ENCODE results near the gene OSER1.

Gene OSER1

DNA sequence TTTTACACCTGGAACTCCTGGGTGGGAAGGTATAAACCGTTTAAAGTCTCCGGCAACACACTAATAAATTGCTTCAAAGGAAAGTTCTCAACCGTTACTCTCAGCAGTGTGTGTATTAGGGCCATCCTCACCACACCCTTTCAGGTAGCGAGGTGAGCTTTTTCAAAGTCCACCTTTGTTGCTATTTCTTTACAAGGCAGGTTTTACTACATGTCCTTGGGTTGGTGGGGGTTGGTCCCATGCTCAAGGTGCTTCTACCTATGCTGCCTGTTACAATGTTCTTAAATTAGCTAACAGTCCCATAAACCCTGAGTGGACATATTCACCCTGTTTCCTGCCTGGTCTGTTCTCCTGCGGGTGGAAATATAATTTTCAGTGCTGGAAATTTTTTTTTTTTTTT, 13.2 kb upstream of the OSER1 start:
- FAIRE-seq = no peak

DNA sequence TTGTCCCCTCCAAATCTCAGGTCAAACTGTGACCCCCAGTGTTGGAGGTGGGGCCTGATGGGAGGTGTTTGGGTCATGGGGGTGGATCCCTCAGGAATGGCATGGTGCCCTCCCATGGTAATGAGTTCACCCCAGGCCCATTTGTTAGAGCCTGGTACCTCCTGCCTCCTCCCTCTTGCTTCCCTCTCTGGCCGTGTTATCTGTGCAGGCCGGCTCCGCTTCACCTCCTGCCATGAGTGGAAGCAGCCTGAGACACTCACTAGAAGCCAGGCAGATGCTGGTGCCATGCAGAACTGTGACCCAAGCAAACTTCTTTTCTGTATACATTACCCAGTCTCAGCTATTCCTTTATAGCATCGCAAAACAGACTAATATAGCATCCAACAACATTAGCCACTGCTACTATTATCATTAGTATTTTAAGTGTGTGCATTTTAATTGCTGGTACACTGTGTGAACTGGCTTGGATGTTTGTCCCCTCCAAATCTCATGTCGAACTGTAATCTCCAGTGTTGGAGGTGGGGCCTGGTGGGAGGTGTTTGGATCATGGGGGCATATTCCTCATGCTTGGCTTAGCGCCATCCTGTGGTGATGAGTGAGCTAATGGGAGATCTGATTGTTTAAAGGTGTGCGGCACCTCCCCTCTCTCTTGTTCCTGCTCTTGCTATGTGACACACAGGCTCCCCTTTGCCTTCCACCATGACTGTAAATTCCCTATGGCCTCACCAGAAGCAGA, 12.2 kb upstream of the OSER1 start:
- FAIRE-seq = no peak

DNA sequence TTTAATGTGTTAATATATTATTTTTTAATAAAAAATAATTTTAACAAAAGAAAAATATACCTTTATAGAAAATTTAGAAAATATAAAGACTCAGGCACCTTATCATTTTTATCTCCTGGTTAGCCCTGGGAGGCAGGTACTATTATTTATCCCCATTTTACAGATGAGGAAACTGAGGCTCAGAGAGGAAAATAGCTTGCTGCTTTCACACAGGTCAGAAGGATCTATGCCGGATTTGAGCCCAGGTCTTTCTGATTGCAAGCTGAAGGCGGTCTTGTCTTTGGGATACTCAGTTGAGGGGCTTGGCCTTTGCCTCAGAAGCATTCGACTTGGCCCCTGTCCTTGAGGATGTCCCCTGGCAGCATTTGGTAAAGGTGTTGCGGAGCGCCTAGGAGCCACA, 11.5 kb upstream of the OSER1 start:
- no peak for FAIRE-seq

DNA sequence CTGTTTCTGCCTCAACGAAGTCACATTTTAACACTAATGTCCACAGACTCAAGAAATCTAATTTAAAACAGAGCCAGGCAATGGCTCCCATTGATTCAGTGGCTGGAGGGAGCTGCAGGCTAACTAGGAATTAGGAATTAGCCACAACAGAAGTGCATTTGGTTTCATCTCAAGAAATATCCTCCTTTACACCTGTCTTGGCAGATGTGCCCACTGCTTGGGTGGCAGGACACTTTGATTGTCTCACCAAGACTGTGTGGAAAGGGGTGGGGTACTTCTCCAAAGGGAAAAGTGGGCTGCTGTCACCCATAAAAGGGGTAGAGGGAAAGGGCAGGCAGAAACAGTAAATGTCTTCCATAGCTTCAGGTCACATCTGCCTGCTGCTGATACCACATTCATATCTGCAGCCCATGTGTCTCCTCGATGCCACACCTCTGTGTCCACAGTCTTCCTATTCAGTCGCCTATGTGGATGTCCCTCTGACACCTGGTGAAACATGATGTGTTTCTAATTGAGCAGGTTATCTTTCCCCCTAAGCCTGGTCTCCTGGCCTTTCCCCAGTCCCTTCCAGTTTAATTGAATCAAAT, 10.9 kb upstream of the OSER1 start:
- no peak for FAIRE-seq

DNA sequence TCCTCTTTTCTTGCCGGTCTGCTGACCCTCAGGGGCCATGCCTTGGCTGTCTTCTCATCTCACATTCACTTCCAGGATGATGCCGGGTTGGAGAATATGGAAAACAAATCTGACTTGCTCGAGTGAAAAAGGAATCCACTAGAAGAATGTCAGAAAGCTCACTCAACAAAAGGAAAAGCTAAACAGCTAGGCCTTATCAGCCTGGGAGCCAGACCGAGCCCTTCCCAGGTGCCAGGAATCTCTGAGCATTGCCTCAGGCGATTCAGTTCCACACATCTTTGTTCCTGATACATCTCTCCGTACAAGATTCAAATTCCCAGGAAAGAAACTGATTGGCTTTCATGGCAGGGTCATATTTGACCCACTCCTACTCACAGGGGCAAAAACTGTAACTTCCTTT, 9.2 kb upstream of the OSER1 start:
- no peak for FAIRE-seq

DNA sequence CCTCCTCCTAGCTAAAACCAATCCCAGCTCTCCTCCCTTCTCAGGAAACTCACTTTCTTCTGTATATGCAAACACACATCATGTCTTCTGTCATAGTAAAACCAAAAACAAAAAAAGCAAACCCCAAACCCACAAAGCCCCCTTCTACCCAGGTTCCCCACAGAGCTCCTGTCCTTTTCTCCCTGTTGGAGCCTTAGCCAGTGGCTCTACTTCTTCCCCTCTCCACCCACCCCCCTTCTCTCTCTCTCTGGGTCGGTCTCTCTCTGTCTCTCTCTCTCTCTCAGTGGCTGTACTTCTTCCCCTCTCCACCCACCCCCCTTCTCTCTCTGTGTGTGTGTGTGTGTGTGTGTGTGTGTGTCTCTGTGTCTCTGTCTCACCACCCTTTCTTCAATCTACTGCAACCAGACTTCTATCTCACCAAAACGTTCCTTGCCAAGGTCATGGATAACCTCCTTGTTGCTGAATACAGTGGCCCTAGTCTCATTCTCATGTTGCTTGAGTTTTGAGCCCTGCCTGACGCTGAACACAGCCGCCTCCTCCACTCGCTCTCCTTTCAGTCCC, 8.7 kb upstream of the OSER1 start:
- FAIRE-seq = no peak

DNA sequence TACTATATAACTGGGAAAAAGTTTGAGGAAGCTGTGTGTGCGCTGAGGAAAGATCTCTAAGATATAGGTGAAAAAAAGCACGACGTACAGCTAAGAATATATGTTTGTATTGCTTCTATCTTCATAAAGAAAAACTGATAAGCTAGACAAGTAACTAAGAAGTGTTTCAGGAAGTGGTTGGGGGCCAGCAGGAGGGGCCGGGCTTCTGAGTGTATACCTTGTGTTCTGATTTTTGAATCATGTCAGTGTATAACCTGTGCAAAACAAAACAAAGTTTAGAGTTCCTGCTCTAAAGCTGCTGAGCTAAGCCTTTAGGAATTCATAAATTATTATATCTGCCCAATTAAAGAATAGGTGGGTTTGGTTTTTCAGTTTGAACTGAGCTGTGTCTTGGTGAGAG, 7.9 kb upstream of the OSER1 start:
- no peak for FAIRE-seq

DNA sequence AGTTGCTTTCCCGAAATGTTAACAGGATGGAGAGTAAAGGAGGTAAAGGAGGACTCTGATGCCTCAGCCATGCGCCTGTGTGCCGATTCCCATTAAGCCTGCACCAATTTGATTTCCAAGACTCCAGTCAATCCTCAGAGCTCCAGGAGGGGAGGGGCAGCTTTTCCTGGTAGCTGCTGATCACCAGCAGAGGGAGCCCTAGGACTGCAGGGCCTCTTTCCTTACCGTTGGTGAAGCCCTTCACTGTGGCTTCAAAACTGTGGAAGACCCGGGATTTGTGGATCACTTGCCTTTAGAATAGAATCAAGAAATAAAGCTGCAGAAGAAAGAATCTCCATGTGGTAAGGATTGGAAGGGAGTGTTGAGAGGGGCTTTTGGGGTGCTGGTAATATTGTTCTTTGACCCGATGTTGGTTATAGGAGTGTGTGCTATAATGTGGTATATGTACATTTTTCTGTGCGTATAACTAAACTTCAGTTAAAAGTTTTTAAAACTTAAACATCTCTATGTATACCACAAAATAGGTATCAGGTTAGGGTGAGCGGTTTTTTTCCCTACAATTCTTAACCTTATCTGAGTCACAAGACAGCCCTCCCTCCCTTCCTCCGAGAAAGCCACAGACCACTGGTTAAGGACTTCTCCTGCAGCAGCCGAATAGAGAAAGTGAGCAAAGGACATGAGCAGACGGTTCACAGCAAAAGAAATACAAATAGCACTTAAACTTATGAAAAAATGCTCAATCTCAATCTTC, 6.9 kb upstream of the OSER1 start:
- no peak for FAIRE-seq

DNA sequence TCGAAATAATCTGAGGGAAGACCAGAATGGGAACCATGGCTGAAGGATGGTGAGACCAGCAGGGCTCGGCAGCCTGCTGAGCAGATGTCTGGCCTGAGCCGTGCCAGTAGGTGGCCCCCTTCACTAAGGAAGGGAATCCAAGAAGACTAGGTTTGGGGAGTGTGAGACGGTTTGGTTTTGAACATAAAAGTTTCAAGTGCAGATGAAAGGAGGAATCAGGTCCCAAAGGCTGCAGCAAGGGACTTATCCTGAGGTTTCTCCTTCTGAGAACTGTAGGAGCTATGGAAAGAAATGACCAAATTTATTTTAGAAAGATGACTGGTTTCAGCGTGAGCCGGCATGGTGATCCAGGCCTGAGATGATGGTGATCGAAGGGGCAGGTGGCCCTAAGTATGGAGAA, 4.6 kb upstream of the OSER1 start:
- no peak for FAIRE-seq

DNA sequence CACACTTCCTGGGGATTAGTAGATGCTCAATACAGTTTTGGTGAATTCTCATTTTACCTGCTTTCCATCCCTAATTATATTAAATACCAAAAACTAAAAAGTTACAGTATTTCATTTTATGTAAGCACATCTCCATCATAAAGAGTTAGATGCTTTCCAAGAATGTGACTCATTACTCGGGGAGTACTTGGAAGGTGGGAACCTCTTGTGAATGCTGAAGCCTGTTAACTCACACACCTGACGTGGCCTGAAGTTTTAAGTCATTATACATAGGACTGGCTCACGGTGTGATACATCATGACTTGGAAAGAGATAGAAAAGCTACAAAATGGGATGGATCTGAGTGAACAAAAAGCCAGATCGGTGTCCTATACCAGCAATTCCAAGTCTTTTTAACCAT, 2.2 kb upstream of the OSER1 start:
- FAIRE-seq = no peak

DNA sequence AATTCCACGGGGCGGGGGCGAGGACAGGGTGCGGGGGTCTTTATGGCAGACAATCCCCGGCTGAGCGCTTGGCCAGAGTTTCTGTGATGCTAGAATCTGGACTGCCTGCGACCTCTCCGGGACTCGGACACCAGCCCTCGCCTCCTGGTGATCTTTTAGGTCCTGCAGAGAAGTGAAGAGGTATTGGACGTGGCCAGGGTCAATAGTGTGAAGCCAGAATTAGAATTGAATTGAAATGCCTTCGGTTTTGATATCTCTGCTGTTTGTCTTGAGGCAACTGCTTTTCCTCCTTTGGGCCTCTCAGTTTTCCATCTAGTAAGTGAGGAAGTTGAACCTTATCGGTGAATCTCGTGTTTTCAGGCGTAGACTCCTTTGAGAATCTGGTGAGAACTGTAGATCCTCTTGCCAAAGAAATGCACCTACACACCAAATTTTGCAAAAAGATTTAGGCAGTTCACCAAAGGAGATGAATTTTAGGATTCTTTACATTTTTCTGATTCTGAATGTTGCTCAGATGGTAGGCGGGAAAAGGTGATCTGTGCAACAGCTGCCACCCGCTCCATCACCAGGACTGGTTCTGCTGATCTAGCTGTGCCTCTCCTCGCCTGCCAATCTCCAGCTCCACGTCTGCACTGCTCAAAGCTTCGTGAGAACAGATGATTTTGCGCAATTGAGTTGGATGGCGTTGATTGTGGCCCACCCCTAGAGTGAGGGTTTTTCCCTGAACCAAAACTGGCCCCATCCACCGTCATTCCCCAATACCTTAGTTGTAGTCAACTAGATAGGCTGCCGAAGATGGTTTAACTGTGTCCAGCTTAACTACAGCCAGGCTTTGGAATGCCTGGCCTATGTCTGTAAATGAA, 837 bp upstream of the OSER1 start:
- FAIRE-seq = no peak

DNA sequence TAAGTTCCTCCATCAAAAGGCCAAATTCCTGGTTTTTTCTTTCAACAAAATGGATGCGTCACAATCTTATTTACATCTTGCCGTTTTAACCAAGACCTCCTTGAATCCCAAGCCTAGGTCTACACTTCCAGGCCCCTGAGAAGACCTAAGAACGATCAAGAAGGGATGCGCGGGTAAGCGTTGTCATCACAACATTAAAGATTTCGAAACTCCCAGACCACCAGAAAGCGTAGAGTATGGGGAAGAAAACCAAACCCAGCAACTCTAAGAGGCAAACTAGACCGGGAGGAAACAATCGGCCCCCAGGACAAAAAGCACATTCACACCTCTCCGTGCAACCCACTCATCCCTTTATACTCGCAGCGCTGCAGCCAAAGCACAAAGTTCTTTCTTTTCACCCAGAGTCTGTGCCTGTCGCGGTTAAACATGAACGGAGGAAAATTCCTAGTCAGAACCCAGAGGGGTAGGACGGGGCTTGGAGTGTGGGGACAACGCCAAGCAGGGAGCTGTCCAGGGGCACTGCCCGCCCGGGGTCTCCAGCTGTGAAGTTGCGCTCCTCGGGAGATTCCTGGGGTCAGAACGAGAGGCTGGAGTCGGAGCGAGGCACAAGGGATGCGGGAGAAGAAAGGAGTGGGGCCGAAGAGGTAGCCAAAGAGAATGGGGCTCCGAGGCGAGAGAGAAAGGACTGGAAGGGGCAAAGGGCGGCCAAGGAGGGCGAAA, 725 bp downstream of the OSER1 start:
- no peak for FAIRE-seq

DNA sequence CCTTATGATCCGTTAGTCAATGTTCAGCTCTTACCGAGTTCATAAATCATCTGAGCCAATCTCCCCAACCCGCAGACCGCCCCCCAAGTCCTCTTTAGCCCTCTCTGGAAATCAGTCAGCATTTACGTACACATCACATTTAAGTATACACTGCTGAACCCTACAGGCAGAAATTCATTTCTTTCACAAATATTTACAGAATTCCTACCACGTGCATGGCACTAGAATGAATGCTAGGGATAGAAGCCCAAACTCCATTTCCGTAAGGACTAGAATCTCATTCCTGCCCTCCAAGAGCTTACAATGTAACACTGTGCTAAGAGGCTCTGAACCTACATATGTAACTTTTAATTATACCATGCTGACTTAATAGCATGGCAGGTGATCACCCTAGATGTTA, 1.8 kb downstream of the OSER1 start:
- no peak for FAIRE-seq

DNA sequence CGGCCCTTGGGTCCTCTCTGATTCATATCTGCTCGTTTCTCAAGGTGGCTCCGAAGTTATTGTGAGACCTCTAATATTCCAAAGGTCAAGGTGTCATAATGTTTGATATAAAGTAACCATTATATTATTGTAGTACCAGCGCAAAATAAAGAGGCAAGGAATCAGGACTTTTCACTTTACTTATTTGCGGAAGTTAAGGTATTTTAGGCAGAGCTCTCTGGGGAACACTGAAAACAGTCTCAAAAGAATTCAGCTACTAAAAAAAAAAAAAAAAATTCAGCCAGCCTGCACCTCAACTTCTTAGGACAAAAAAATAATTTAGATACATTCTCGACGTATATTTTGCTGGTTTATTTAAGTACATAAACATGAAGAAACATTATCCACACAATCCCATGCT, 2.4 kb downstream of the OSER1 start:
- no peak for FAIRE-seq

DNA sequence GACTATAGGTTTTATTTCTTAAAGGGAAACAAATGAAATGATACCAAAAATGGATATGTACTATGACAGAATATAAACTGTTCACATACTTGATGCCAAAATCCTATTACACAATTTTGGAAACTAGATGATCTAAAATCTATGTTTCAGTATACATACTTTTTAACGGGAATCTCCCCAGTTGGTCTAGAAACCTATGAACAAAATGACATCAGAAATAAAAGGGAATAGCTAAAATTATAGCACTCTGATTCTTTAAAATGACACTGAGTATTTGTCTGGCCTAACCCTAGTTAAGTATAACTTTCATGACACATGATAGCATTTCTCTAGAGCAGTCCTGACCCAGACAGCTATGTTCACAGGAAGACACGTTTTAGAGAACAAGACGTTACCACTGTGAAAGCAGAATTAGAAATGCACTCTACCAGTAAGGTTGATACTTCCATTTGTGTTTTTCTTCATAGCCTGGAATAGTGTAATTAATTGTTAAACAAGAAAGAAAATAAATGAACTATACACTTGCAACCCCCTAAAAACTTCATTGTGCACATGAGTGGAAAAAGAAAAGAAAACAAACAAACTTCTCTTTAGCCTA, 3.3 kb downstream of the OSER1 start:
- FAIRE-seq = no peak

DNA sequence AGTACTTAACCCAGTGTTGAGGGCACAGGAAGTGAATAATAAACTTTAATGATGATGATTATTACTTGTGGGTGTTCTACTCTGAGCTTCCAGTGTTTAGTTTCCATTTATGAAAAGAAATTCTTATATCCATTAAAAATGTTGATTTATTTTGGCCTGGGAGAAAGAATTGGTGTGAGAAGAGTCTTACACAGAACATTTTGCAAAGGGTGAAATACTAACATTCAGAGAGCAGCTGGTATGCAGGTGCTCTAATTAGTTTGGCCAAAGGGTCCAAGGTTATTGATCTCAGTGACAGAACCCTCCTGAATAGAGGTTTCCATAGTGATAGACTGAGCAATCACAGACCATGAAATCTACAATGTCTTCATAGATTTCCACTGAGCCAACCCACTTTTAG, 4.4 kb downstream of the OSER1 start:
- no peak for FAIRE-seq

DNA sequence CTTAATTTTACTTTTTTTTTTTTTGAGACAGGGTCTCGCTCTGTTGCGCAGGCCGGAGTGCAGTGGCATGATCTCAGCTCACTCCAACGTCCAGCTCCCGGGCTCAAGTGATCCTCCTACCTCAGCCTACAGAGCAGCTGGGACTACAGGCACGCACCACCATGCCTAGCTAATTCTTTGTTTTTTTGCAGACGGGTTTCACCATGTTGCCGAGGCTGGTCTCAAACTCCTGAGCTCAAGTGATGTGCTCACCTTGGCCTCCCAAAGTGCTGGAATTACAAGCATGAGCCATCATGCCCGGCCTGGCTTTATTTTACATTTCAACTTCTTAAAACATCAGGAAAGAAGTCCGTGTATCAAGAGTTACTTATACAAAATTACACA, 5.7 kb downstream of the OSER1 start:
- FAIRE-seq = no peak

DNA sequence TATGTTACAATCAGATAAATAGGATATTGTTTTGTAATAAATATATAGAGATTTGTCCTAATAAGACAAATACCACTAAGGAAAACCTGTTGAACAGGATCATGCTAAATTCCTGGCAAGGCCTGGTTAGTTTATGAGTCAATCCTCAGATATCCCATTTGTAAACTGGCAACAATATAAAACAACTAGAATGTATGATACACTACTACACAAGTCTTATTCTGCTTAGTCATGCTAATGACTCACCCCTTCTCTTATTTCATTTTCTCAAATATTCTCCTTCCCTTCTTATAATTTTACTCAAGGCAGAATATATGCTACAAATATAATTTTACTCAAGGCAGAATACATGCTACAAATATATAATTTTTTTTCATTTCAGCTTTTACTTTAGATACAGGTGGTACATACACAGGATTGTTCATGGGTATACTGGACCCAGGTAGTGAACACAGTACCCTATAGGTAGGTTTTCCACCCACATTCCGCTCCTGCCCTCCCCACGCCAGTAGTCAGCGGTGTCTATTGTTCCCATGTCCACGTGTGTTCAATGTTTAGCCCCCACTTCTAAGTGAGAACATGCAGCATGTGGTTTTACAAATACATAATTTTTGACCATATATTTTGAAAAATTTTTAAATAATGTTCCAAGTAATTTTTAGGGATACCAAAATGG, 6.3 kb downstream of the OSER1 start:
- no peak for FAIRE-seq

DNA sequence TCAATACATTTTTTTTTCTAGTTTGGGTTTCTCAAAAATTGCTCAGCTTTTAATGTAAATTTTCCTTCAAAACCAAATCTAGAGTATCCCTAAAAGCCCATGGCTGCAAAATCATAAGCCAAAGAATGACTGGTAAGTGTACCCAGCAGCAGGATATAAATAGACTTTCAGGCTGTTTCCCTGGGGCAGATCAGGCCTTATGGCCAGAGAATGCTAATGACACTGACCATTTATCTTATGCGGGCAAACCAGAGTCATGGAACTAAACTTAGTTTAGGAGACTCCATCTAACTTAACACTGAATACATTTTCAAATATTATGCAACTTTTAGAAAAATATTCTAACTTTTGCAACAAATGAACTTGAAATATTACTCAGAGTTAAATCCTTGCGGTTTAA, 7.4 kb downstream of the OSER1 start:
- FAIRE-seq = no peak

DNA sequence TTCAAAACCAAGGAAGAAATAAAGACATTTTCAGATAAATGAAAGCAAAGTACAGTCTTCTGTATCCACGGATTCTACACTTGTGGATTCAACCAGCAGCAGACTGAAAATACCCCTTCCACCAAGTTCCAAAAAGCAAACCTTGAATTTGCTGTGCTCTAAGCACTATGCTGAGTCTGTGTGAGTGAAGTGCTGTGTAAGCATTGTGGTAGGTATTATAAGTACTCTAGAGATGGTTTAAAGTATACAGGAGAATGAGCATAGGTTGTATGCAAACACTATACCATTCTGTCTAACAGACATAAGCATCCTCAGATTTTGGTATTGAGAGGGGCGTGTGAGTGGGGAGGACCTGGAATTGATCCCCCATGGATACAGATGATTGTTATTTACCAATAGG, 9.6 kb downstream of the OSER1 start:
- no peak for FAIRE-seq

DNA sequence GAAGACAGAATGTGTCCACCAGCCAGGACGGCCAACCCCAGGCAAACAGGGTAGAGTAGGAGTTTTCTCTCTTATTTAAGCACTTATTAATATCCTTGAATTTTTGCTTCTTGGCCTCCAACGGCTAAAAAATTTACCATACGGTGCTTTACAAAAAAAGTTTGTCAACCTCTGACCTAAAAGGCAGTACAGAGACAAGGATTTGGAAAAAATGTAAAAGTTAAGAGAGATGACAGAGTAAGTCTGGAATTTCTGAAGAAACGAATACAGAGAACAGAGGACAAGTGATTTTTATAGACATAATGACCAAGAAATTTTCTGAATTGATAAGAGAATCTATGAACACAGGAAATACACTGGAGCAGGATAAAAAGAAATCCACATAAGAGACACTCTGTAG, 10.2 kb downstream of the OSER1 start:
- no peak for FAIRE-seq
